Measurements from ENCODE around the gene KASH5.

KASH5 gene, protein sequence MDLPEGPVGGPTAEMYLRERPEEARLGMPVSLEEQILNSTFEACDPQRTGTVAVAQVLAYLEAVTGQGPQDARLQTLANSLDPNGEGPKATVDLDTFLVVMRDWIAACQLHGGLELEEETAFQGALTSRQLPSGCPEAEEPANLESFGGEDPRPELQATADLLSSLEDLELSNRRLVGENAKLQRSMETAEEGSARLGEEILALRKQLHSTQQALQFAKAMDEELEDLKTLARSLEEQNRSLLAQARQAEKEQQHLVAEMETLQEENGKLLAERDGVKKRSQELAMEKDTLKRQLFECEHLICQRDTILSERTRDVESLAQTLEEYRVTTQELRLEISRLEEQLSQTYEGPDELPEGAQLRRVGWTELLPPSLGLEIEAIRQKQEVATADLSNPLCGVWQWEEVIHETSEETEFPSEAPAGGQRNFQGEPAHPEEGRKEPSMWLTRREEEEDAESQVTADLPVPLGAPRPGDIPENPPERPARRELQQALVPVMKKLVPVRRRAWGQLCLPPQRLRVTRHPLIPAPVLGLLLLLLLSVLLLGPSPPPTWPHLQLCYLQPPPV

DNA sequence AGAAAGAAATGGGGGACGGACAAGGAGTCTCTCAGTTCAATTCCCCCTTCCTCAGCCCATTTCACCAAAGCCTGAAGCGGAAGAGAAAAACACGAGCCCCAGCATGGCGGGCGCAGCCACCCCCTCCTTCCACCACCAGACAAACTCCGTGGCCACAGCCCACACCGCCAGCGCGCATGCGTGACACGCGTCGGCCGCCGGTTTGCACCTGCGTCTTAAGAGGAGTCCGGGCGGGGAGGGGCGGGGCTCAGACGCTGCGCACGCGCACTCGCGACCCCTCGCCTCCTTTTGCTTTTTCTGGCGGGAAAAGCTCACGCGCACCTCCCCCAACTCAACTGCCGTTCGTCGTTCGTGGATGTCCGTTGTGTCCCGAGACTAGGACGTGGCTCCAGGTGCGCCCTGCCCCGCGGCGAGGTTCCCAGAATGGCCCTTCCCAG lies at the start of gene KASH5:
Gene KASH5, plus strand, starts transcription at position 314 of the 437 bp plus-strand sequence. CDS start 2,635 bp downstream, outside the sequence.
- DNase-seq: no peak

- no peak for DNase-seq
These were observed 49.3 kb upstream of the KASH5 start for GRCh38 chr19:49338691-49339300.

- DNase-seq: no peak
These were observed 48.6 kb upstream of the KASH5 start for GRCh38 chr19:49339301-49340068.

- no peak for DNase-seq
These were observed 47.8 kb upstream of the KASH5 start for GRCh38 chr19:49340069-49340864.

DNA sequence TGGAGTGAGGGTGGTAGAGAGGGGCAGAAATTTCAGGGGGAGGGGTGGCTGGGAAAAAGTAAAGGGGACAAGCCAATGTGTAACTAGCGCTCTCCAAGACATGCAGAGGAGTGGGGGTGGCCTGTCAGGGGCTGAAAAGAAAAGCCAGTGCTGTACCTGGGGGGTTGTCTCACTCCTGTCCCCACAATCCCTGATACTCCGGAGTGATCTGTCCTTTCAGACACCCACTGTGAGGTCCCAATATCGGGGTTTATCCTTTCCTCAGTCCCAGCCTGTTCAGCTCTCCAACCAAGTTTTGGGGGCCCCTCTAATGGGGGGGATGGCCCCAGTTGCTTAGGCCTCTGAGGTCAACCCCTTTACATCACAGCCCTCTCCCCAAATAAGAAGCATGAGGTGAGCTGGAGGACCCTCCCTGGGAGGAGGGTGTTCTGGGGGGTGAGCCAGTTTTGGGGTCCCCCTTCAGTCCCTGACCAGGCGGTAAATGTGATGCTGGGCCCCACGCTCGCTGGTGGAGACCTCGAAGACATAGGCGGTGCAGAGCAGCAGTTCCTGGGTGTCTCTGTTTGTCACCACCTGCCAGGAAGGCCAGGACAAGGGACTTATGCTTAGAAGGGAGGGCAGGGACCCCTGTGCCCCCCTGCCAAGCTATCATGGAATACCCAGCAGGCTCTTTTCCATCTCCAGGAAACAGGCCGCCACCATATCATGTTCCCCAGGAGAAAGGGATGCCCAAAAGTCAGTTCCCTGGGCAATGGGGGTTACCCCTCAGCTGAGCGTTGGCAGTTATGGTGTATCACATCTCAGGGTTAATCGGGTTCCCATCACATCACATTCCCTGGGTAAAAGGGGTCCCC lies 47.0 kb upstream of the KASH5 start:
- DNase-seq: no peak

DNA sequence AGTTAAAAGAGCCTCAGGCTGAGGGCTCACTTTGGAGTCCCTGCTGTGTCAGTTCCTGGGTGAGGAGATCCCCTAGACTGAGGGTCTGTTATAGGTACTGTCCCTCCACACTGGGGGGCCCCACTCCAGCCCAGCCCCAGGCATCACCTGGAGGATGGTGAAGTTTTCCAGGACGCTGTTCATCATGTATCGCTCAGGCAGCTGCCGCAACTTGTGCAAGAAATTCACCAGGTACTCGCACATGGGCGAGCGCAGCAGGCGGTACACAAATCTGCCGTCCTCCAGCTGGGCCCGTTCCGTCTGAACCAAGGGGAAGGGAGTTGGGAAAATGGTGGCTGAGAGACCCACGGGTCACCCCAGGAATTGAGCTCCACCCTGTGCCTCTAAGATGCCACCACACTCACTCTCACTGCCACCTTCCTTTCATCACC lies 45.7 kb upstream of the KASH5 start:
- no peak for DNase-seq

DNA sequence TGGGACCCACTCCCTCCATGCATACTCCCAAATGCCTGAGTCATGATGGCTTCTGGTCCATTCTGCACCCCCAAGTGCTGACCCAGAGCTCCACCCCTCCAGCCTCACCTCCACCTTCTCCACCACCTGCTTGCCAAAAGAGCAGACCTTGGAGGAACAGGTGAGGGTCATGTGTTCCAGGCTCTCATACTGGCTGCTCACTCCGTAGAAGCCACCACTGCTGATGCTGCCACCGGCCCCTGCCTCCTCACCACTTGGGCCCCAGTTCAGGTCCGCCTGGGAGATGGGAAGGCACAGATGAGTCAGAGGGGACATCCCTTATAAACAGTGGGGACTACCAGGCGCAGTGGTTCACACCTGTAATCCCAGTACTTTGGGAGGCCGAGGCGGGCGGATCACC lies 44.9 kb upstream of the KASH5 start:
- no peak for DNase-seq

GRCh38 chr19:49344505-49345423 lies 43.3 kb upstream of the KASH5 start:
- no peak for DNase-seq

GRCh38 chr19:49347191-49347590 lies 40.9 kb upstream of the KASH5 start:
- no peak for DNase-seq

- no peak for DNase-seq
These were observed 40.2 kb upstream of the KASH5 start for GRCh38 chr19:49347835-49348234.

GRCh38 chr19:49348305-49349189 lies 39.5 kb upstream of the KASH5 start:
- no peak for DNase-seq

DNA sequence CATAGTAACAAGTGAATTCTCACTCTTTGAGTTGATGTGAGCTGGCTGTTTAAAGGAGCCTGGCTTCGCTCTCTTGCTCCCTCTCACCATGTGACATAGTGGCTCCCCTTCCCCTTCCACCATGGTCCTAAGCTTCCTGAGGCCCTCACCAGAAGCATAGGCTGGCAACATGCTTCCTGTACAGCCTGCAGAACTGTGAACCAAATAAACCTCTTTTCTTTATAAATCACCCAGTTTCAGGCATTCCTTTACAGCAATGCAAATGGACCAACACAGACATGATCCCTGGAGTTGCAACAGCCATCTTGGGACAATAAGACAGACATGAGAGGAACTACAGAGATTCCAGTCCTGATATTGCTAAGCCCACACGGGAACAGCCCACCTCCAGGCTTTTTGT lies 38.5 kb upstream of the KASH5 start:
- DNase-seq: no peak

- no peak for DNase-seq
These were observed 32.1 kb upstream of the KASH5 start for GRCh38 chr19:49355909-49356353.

- DNase-seq: no peak
These were observed 31.7 kb upstream of the KASH5 start for GRCh38 chr19:49356382-49356781.

GRCh38 chr19:49357186-49357585 lies 30.9 kb upstream of the KASH5 start:
- DNase-seq: no peak

- DNase-seq: no peak
These were observed 27.9 kb upstream of the KASH5 start for GRCh38 chr19:49359851-49360820.

GRCh38 chr19:49361438-49362047 lies 26.5 kb upstream of the KASH5 start:
- no peak for DNase-seq

All from KG1 (cell line).